Activated CD8-positive, alpha-beta memory T cell treated with anti-CD3 and anti-CD28 coated beads for 24 hours (primary cell): ENCODE results near the gene BABAM2.
A peak's percentile ranks its signal among the peaks of the same experiment; 100 is the strongest.
"Not testable (repeated sequence)": the region's sequence is repeated elsewhere in the genome, so short reads cannot be mapped to it uniquely, and the experiment has no call there.

ENCODE experiments used
- DNase-seq: peaks from one replicate; pipeline ENCODE4 v3.0.0-alpha.2; 2020

Gene BABAM2

DNA sequence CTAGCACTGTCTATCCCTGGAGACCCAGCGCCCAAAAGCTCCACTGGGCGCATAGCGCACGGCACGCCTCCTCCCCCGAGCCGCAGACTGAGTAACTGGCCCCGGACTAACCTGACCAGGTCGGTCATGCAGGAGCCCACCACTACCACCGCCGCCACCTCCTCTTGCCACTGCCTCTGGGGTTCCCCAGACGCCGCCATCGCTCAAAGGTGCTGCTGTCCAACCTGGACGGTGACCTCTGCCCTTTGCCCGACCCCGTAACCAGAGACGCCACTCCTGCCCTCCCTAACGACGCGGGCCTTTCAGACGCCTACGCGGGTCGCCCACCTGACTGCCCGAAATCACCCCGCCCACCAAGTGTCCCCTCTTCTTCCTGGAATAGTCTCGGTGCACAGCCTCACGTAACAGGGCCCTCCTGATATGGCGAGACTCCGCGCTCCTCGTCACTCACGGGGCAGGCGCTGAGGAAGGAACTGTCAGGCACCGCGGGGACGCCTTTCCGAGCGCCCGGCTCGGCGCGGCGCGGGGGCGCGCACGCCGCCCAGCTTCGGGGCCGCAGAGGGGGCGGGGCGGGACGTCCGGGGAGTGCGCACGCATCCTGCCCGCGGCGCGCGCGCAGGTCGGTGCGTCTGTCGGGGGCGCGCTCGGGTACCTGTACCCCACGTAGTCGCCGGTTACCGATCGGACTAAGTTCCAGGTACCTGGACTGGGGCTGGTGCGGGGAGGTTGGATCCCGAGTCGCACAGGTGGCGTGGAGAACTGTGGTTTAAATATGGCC is at the start of gene BABAM2, which contains the start of gene RBKS:
Gene BABAM2, plus strand, starts transcription at position 584 of the 778 bp plus-strand sequence. CDS start 3,828 bp downstream, outside the sequence.
Gene RBKS, minus strand, starts transcription at position 242 of the 778 bp plus-strand sequence. Its CDS starts 42 bp downstream, at position 200.
- DNase-seq: peak; percentile 97

- no peak for DNase-seq
Observed at GRCh38 chr2:27842894-27843293, 47.6 kb upstream of the BABAM2 start.

DNA sequence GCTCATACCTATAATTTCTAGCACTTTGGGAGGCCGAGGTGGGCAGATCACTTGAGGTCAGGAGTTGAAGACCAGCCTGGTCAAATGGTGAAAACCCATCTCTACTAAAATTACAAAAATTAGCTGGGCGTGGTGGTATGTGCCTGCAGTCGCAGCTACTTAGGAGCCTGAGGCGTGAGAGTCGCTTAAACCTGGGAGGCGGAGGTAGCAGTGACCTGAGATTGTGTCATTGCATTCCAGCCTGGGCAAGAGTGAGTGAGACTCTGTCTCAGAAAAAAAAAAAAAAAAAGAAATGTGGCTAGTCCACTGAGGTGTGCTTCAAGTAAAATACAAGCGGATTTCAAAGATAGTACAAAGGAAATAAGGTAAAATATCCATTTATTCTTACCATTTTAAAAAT is 46.5 kb upstream of the BABAM2 start:
- no peak for DNase-seq

DNA sequence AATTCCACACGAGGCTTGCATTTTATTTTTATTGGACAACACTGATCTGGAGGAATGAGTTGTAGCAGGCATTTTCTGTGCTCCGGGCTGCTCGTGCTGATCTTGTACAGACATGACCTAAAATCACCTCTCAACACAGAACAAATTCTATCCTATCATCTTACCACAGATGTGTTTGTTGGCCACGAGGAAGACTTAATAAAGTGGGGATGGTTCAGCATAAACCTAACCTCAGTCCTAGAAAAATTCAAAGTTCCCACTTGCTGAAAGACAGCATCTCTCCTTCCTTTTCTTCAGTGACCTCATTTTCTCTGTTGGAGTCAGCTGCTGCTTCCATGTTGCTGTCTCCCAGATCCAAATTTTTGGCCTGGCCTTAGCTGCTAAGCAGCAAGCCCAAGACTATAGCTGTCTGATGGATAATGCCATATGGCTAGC is 45.7 kb upstream of the BABAM2 start:
- no peak for DNase-seq

DNA sequence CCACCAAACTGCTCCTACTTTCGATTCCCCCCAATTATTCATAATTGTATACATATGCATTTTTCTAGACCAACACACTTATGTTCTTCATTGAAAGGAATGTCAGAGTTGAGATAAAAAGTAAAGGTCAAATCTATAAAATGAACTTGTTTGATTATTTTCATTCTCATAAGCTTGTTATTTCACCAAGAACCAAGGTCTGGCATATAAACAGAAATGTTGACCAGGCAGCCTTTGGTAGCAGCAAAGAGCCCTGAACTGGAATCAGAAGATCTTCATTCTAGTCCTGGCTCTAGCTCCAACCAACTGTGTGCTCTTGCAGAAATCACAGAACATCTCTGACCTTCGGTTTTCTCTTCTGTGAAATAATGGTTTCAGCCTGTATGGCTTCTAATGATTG is 43.2 kb upstream of the BABAM2 start:
- DNase-seq: no peak

DNA sequence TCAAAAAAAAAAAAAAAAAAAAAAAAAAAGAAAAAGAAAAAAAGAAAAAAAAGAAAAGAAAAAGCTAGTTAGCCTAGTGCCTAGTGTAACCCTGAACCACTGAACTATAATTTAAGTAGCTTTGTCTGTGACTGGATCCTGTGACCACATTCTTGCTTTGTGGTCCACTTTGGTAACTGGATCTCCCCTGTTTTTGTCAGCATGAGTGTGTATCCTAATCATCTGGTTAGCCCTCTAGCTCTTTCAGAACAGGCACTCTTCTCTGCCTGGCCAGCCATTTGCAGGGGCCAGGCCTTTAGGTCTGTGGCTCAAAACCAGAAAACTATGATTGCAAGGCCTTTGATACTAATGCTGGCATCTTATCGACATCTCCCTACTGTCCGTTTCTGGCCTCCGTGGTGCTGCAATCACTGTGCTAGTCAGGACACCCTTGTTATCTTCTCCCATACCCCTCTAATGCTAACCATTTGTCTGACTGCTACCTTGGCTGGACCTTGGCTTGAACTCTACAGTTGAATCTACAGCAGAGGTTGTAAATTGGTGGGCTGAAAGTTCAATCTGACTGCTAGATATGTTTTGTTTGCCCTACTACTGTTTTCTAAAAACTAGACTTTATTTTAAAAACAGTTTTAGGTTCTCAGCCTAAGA is 40.8 kb upstream of the BABAM2 start:
- no peak for DNase-seq

GRCh38 chr2:27852691-27853090 is 37.8 kb upstream of the BABAM2 start:
- no peak for DNase-seq

DNA sequence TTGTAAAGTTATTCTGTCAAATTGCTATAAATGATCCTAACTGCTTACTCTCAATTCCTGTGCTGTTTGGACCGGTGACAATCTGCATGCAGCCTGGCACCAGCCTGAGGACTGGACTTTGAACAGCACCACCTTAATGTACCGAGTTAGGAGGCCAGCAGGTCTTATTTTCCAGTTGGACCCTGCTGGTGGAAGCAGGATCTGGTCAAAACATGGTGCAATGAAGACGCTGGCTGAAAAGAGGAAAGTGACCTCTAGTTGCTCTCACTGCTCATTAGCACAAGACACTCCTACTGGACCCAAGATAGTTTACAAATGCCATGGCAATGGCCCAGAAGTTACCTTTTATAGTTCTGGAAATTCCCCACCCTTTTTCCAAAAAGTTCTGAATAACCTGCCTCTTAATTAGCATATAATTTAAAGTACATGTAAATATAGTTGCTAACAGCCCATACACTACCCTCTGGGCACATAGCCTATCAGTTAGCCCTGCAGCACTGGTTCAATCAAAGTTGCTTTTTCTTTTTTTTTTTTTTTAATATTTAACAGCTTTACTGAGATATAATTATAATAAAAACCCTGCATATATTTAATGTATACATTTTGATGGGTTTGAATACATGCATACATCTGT is 36.2 kb upstream of the BABAM2 start:
- DNase-seq: no peak

GRCh38 chr2:27855476-27855875 is 35.1 kb upstream of the BABAM2 start:
- DNase-seq: no peak

- no peak for DNase-seq
Observed at GRCh38 chr2:27856386-27856785, 34.1 kb upstream of the BABAM2 start.

DNA sequence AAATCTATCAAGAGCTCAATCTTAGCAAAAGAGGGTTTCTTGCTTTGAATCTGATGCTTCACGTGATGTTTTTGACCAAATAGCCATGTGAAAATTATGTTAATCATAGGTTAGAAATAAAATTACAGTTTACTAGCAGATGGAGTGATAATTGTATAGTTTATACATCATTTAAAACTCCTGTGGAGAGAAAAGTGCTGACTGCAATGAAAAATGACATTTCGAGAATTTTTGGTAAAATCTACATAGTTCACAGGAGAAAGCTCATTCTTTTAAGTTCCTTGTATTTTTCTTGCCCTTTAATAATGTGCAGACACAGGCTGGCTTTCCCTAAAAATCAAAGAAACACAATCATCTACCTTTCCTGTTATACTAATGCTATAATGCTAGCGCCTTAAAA is 33.6 kb upstream of the BABAM2 start:
- DNase-seq: no peak

- no peak for DNase-seq
Observed at GRCh38 chr2:27857417-27858172, 32.9 kb upstream of the BABAM2 start.

DNA sequence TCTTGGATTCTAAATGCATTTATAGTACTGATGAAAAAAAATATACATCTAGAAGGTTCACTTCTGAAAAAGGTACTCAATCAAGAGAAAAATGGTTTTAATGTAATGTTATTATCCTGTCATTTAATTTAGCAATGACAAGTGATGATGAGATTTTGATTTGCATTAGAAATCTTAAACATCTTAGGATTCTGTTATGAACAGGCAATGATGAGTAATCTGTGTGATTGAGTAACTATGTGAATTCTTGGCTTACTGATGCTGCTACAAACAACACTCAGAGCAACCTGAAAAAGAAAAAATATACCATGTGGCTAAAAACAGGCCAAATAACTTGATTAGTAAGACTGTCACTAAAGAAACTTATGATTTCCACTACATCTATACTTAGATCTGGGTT is 30.4 kb upstream of the BABAM2 start:
- DNase-seq: no peak

GRCh38 chr2:27863146-27863545 is 27.4 kb upstream of the BABAM2 start:
- DNase-seq: no peak

DNA sequence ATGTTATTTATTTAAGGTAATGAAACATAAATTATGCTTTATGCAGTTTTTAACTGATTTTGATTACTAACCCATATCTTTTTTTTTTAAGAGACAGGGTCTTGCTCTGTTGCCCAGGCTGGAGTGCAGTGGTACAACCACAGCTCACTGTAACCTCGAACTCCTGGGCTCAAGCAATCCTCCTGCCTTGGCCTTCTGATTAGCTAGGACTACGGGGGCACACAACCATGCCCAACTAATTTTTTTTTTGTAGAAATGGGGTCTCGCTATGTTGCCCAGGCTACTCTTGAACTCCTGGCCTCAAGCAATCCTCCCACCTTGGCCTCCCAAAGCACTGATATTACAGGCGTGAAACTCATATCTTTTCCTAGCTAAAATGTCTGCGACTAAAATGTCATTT is 26.6 kb upstream of the BABAM2 start:
- DNase-seq: not testable (repeated sequence)

- no peak for DNase-seq
Observed at GRCh38 chr2:27866237-27866636, 24.3 kb upstream of the BABAM2 start.

- DNase-seq: no peak
Observed at GRCh38 chr2:27869763-27870162, 20.8 kb upstream of the BABAM2 start.

DNA sequence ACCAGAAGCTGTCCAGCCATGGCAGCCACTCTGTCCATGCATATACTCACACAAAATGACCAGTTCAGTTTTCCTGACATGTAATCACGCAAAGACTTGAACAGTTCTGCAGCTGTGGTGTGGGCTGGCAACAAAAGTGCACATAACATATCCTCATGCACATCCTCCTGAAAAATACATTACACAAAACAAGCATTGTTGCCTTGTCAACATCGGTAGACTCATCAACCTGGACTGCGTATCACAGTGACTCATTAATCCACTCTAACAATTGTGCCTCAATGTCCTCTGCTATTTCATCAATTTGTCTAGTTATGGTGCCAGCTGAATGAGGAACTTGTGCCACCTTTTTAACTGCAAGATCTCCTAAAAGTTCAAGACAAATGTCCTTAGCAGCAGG is 19.8 kb upstream of the BABAM2 start:
- no peak for DNase-seq

DNA sequence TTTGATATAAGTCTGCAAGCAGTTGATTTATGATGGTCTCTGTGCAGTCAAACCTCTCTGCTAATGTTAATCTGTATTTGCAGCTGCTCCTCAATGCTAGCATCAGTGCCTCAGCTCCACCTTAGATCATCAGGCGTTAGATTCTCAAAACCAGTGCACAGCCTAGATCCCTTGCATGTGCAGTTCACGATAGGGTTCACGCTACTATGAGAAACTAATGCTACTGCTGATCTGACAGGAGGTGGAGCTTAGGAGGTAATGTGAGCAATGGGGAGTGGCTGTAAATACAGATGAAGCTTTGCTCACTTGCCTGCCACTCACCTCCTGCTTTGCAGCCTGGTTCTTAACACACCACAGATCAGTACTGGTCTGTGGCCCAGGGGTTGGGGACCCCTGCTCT is 18.7 kb upstream of the BABAM2 start:
- no peak for DNase-seq

DNA sequence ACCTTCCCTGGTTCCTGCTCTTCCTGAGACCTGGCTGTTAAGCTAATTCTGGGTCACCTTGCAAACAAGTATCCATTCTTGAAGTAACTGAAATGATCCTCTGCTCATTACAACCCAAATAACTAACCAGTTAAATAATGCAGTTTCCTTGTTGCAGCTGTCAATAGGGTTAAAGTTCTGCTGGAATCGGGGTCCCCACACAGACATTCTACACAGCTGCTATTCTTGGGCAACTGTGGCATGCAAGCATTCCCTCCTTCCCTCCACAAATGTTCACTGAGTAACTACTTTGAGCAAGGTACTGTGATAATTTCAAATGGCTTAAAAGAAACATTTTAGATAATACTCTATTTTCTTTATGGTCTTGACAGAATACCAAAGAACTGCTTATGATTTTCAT is 17.4 kb upstream of the BABAM2 start:
- DNase-seq: no peak

DNA sequence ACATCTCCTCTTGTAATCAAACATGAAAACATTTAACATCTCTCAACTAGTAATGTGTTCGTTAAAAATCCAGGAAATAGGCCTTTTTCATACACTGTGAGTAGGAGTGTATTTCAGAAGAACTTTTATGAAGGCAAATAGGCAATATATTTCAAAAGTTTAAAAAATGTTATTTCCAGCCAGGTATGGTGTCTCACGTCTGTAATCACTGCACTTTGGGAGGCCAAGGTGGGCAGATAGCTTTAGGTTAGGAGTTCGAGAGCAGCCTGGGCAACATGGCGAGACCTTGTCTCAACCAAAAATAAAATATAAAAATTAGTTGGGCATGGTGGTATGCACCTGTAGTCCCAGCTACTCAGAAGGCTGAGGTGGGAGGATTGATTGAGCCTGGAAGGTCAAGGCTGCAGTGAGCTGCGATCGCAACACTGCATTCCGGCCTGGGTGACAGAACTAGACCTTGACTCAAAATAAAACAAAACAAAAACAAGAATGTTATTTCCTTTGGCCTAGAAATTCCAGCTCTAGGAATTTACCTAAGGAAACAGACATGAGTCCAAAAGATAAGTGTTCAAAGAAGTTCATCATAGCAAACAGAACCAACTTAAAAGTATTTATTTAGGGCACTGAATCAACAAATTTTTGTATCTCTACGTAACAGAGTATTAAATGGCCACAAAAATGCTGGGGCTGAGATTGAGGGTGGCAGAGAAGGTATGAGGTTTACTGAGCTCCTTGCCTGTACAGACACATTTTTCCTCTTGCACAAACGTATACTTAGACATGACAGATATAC is 15.2 kb upstream of the BABAM2 start:
- DNase-seq: no peak

DNA sequence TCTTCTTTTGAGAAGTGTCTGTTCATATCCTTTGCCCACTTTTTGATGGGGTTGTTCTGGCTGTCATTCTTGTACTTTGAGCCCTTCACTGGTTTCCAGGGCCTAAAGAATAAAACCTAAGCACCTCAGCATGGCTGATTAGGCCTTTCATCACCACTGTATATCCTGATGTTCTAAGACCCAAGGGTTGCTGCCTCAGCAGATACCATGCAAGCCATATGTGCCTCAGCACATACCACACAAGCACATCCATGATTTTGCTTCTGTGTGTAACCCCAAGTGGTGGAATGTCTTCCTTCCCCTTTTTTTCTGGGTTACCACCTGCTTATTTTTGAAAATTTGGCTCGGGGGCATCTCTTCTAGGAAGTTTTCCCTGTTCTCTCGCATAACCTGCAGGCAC is 11.7 kb upstream of the BABAM2 start:
- DNase-seq: no peak
